Pancreas (tissue), 10 donors: ENCODE results near the gene SYMPK. TPM values are rescaled to one million over a fixed set of nuclear protein-coding genes. Genes with fewer than 3 reads are reported as not detected.

Source experiments
- ATAC-seq, 4 donors: fragments of 200-7000 bp; cut with Tn5 transposase; one replicate each; pipeline versions ENCODE4 v1.8.0 to v1.9.1; 2020; ENCODE audit warnings: mild to moderate bottlenecking in 4 of 4, moderate library complexity in 4 of 4
- DNase-seq, 6 donors: peaks; one replicate each; pipeline ENCODE4 v3.0.0-alpha.2; 2020
- FAIRE-seq: peaks from 2 replicates; lab custom pipeline; 2012; peaks lifted over from hg19 to GRCh38; lab: Jason Lieb, UNC
- H3K27ac ChIP-seq, 4 donors: fragments of 200-600 bp; sonication (generic); 1 replicate in 3 of 4; 2 replicates in 1 of 4; pipeline versions ENCODE4 v1.5.0 to v1.8.0; 2020
- H3K27me3 ChIP-seq, 4 donors: fragments of 200-600 bp; one replicate each; pipeline ENCODE4 v1.8.0; 2021
- H3K36me3 ChIP-seq, 3 donors: fragments of 200-600 bp; sonication (generic) in 1 of 3; one replicate each; pipeline versions ENCODE4 v1.5.0 to v1.8.0; 2020 to 2021
- H3K4me1 ChIP-seq, 3 donors: fragments of 200-600 bp; one replicate each; pipeline ENCODE4 v1.8.0; 2021
- H3K4me3 ChIP-seq, 4 donors: fragments of 200-600 bp; sonication (generic) in 2 of 4; one replicate each; pipeline versions ENCODE4 v1.5.0 to v1.8.0; 2020 to 2021
- H3K9me3 ChIP-seq, 4 donors: fragments of 200-600 bp; one replicate each; pipeline ENCODE4 v1.8.0; 2021
- WGBS, 2 donors: extraction: QIAGEN DNeasy Blood & Tissue Kit; methylation state at CpG; one replicate each; pipeline ENCODE4 v1.1.7; 2013; 5-methylcytosine and 5-hydroxymethylcytosine counted together
- intact Hi-C, 3 donors: fragments of 100-400 bp; cut with DNase I; formaldehyde crosslinking; loops; one replicate each; pipeline versions ENCODE4 v1.11.1 to v1.14.2; 2022
- polyA plus RNA-seq, 2 donors: library from polyadenylated mRNA; stranded (reverse); fragments of 200-250 nt; gene quantifications; one replicate each; pipeline ENCODE4 v1.2.3, GENCODE V29; 2013
- total RNA-seq, 6 donors: library from RNA; stranded (reverse); fragmentation: NEBNext Ultra II Directional in 4 of 6; extraction: Animal tissue kit (Norgen Biotek cat#: 25700) in 4 of 6; gene quantifications; one replicate each; pipeline versions ENCODE4 v1.2.1 to v1.2.4, GENCODE V29; 2021 to 2023
- TF ChIP-seq, protein P1 (sequence below), 4 donors: fragments of 200-600 bp; sonication (generic) in 3 of 4; IDR thresholded peaks; one replicate each; pipeline versions ENCODE4 v1.5.0 to v1.8.0; 2021; ENCODE audit warnings: antibody characterized with exemption in 4 of 4
- donor health status: healthy with polysubstance abuse.
- donor health status: DM: no; HTN: no; CAD: no; lungs with moderate emphysema.
- donor health status: DM: no; HTN: no; CAD: no.
- donor health status: control.
- donor health status: control.
- donor health status: Bipolar disorder and iron deficiency.
- donor health status: DM: yes; HTN: yes; CAD: no.
- donor health status: DM: no; HTN: no; CAD: no.
- donor health status: DM: no; HTN: no; CAD: no.
- donor health status: DM: yes; HTN: yes; CAD: no.

SYMPK gene
- total and polyA plus RNA-seq, 8 donors: 25.7 to 142 (median 29.2) TPM

DNA sequence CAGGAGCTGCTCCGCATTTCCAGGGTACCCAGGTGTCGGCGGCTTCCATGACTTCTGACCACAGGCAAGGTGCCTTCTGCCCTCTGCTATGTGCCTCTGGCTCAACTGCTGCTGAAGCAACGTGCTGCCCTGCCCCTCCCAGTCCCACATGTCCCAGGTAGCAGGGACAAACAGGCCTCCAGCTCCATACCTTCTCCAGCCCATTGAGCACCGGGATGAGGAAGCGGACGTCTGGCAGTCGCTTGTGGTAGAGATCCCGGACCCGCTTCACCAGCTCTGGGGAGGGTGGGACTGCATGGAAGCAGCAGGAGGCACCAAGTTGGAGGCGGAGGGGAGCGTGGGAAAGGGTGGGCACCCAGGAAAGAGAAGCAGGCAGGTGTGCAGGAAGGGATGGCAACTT, 39.8 kb downstream of the SYMPK start:
- DNase-seq (peak in 1 of 6 donors; percentile 67), FAIRE-seq (no peak), ATAC-seq (no peak)
- TF ChIP-seq, protein P1, sequence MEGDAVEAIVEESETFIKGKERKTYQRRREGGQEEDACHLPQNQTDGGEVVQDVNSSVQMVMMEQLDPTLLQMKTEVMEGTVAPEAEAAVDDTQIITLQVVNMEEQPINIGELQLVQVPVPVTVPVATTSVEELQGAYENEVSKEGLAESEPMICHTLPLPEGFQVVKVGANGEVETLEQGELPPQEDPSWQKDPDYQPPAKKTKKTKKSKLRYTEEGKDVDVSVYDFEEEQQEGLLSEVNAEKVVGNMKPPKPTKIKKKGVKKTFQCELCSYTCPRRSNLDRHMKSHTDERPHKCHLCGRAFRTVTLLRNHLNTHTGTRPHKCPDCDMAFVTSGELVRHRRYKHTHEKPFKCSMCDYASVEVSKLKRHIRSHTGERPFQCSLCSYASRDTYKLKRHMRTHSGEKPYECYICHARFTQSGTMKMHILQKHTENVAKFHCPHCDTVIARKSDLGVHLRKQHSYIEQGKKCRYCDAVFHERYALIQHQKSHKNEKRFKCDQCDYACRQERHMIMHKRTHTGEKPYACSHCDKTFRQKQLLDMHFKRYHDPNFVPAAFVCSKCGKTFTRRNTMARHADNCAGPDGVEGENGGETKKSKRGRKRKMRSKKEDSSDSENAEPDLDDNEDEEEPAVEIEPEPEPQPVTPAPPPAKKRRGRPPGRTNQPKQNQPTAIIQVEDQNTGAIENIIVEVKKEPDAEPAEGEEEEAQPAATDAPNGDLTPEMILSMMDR (IDR thresholded peaks at IDR 0.05): no peak
- intact Hi-C loops: no loop called here
- Histone ChIP-seq H3K9me3 (no peaks in the 10 kb centered on the region), H3K4me1 (no peaks in the 10 kb centered on the region), H3K4me3 (no peak overlapping the region), H3K27me3 (no peaks in the 10 kb centered on the region), H3K27ac (no peak overlapping the region), H3K36me3 (peaks cover 2 to 44% (median 7%) of the 10 kb centered on the region in 3 donors)
- WGBS, 2 donors: 94 to 96% methylated on average over 12 of the region's 12 CpGs

DNA sequence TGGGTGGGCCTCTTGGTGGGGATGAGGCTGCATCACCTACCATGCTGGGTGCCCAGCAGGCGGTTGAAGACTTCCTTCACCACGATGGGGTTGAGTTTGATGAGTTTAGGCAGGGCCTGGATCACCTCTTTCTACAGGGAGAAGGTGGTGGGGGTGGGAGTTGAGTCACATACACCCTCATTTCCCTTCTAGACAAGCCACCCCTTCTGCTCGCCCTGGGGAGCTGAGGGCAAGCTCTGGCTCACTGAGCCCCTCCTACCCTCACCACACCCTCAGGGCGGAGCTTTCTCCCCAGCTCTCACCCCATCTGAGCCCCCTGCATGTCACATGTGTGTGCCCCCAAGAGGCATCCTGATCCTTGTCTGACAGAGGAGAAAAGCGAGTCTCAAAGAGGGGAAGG, 40.2 kb downstream of the SYMPK start:
- Histone ChIP-seq H3K9me3 (no peaks in the 10 kb centered on the region), H3K4me1 (no peaks in the 10 kb centered on the region), H3K4me3 (no peak overlapping the region), H3K27me3 (no peaks in the 10 kb centered on the region), H3K27ac (no peak overlapping the region), H3K36me3 (peaks cover 2 to 41% (median 7%) of the 10 kb centered on the region in 3 donors)
- intact Hi-C loops: no loop called here
- FAIRE-seq (no peak), DNase-seq (no peak), ATAC-seq (no peak)
- TF ChIP-seq, protein P1 (IDR thresholded peaks at IDR 0.05): no peak
- 95 to 98% methylated on average over 4 to 5 of the region's 5 CpGs for WGBS, 2 donors

DNA sequence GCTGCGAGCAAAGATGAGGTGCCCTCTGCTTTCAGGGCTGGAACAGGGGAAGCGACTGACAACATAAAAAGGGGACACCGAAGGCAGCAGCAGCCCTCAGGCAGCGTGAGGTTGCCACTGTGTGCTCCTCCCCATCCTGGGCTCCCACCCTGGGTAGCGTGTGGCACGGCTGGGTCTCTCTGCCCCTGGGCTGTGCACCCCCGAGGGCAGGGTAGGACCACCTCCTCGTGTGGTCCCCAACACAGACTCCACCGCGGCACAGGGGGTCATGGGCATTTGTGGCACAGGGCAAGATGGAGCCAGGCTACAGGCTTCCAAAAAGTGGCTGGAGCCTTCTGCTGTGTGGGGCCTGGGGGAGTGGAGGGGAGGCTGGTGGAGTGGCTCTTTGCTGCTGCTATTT, 41.4 kb downstream of the SYMPK start:
- H3K27ac ChIP-seq: no peak overlapping the region
- FAIRE-seq (no peak), DNase-seq (no peak), ATAC-seq (no peak)
- H3K36me3 ChIP-seq: peaks cover 0 to 31% (median 7%) of the 10 kb centered on the region in 3 donors
- H3K9me3 ChIP-seq: no peaks in the 10 kb centered on the region
- no peak overlapping the region for H3K4me3 ChIP-seq
- no peaks in the 10 kb centered on the region for H3K27me3 ChIP-seq
- TF ChIP-seq, protein P1 (IDR thresholded peaks at IDR 0.05): no peak
- H3K4me1 ChIP-seq: no peaks in the 10 kb centered on the region
- 80 to 89% methylated on average over 9 to 10 of the region's 10 CpGs for WGBS, 2 donors
- intact Hi-C loops: no loop called here

DNA sequence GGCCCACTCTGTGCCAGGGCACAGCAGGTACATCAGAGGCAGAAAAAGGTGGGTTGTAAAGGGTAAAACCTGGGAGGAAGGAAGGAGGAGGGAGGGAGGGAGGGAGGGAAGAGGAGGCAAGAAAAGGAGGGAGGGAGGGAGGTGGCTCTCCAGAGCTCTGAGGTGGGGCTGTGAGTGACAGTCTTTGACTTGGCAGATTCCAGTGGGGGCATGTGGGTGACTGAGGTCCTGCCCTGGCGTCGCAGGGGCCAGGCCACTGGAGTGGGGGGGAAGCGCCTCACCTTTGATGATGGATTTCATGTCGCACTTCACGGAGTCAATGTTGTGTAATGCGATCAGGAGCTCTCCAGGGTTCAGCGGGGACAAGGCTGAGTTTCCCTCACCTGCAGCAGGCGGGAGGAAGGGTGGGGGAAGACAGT, 41.8 kb downstream of the SYMPK start:
- intact Hi-C loops: no loop called here
- FAIRE-seq (no peak), ATAC-seq (no peak), DNase-seq (no peak)
- 92 to 94% methylated on average over 8 of the region's 8 CpGs for WGBS, 2 donors
- Histone ChIP-seq H3K27ac (no peak overlapping the region), H3K9me3 (no peaks in the 10 kb centered on the region), H3K36me3 (peaks cover 0 to 26% (median 6%) of the 10 kb centered on the region in 3 donors), H3K27me3 (no peaks in the 10 kb centered on the region), H3K4me1 (no peaks in the 10 kb centered on the region), H3K4me3 (no peak overlapping the region)
- TF ChIP-seq, protein P1 (IDR thresholded peaks at IDR 0.05): no peak

DNA sequence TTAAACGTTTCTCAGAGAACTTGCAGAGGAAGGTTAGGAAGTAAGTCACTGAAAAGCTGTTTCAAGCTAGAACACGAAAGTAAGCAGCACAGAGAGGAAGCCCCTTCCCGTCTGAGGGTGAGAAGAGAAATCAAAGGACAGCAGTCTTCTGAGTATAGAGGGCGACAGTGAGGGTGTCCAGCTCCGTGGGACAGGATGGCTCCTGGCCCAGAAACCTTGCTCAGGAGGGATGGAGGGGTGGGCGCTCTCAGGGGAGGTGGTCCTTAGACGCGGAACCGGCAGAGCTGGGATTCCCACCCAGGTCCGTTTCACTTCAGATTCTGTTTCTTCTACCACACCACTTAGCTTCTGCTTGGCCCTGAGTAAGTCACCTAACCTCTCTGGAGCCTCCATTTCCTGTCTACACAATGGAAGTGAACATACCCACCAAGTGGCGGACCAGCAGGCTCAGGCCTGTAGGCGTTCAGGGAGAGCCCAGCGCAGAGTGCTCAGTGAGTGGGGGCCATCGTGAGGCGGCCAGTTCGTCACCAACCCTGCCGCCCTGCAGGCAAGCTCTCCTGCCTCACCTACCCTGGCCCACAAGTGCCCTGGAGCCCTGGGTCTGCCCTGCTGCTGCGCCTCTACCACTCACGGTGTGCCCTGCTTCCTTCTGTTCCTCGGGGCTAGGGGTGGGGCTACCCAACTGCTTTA, 42.4 kb downstream of the SYMPK start:
- Histone ChIP-seq H3K4me1 (no peaks in the 10 kb centered on the region), H3K36me3 (peaks cover 0 to 21% (median 0%) of the 10 kb centered on the region in 3 donors), H3K27me3 (no peaks in the 10 kb centered on the region), H3K9me3 (no peaks in the 10 kb centered on the region), H3K27ac (no peak overlapping the region), H3K4me3 (no peak overlapping the region)
- FAIRE-seq (no peak), DNase-seq (no peak), ATAC-seq (no peak)
- WGBS, 2 donors: 78 to 80% methylated on average over 20 of the region's 20 CpGs
- intact Hi-C loops: no loop called here
- TF ChIP-seq, protein P1 (IDR thresholded peaks at IDR 0.05): no peak
